CD4-positive, alpha-beta T cell treated with Interleukin-17A for 1 hour (primary cell): ENCODE results near the gene PRELID1.
"Not testable (repeated sequence)": the region's sequence is repeated elsewhere in the genome, so short reads cannot be mapped to it uniquely, and the experiment has no call there.

Source experiments
- DNase-seq: peaks from one replicate; pipeline ENCODE4 v3.0.0-alpha.2; 2020

PRELID1 gene

GRCh38 chr5:177300236-177300880 lies 3.2 kb upstream of the PRELID1 start:
- DNase-seq, result peak; percentile 81

GRCh38 chr5:177300951-177301350 lies 2.6 kb upstream of the PRELID1 start:
- no peak for DNase-seq

- DNase-seq, result no peak
Observed at GRCh38 chr5:177301503-177302165, 2.0 kb upstream of the PRELID1 start.

- DNase-seq, result no peak
Observed at GRCh38 chr5:177302354-177303110, 1.1 kb upstream of the PRELID1 start.

- DNase-seq, result no peak
Observed at GRCh38 chr5:177303925-177304391, 359 bp downstream of the PRELID1 start.

- no peak for DNase-seq
Observed at GRCh38 chr5:177304392-177305119, 957 bp downstream of the PRELID1 start.

- not testable (repeated sequence) for DNase-seq
Observed at GRCh38 chr5:177306103-177306640, 2.6 kb downstream of the PRELID1 start.

GRCh38 chr5:177306674-177307543 lies 3.3 kb downstream of the PRELID1 start:
- peak; percentile 49 for DNase-seq

- DNase-seq, result no peak
Observed at GRCh38 chr5:177307544-177308363, 4.2 kb downstream of the PRELID1 start.

GRCh38 chr5:177308740-177309139 lies 5.1 kb downstream of the PRELID1 start:
- DNase-seq, result no peak

GRCh38 chr5:177309351-177310191 lies 6.0 kb downstream of the PRELID1 start:
- peak; percentile 78 for DNase-seq

GRCh38 chr5:177310332-177310731 lies 6.7 kb downstream of the PRELID1 start:
- no peak for DNase-seq

- no peak for DNase-seq
Observed at GRCh38 chr5:177310757-177311391, 7.3 kb downstream of the PRELID1 start.

- DNase-seq, result no peak
Observed at GRCh38 chr5:177311392-177311722, 7.8 kb downstream of the PRELID1 start.

GRCh38 chr5:177311723-177312648 lies 8.4 kb downstream of the PRELID1 start, which contains the start of gene MXD3:
Gene MXD3 (minus strand): TSS chr5:177311898. CDS start chr5:177311830, 68 bp downstream.
- DNase-seq, result peak; percentile 96

- DNase-seq, result no peak
Observed at GRCh38 chr5:177312649-177313181, 9.1 kb downstream of the PRELID1 start.

GRCh38 chr5:177313561-177314259 lies 10.1 kb downstream of the PRELID1 start:
- no peak for DNase-seq
